HG02973 (cell line): ENCODE results near the gene ENDOD1.
"Not testable (repeated sequence)": the region's sequence is repeated elsewhere in the genome, so short reads cannot be mapped to it uniquely, and the experiment has no call there.

Experiments
- ATAC-seq: cut with Tn5 transposase; IDR thresholded peaks from one replicate; pipeline ENCODE4 v1.9.1; 2021; ENCODE audit warnings: moderate library complexity; ENCODE audit not compliant: unreplicated experiment

ENDOD1 gene

GRCh38 chr11:95089620-95090542, at the start of gene ENDOD1:
Gene ENDOD1 (plus strand): TSS chr11:95089846. CDS start chr11:95089928, 82 bp downstream.
- ATAC-seq: peak; percentile 90

- ATAC-seq: no peak
Measured at GRCh38 chr11:95042239-95042638, 47.4 kb upstream of the ENDOD1 start.

- no peak for ATAC-seq
Measured at GRCh38 chr11:95042906-95043305, 46.7 kb upstream of the ENDOD1 start.

- ATAC-seq: no peak
Measured at GRCh38 chr11:95044010-95044409, 45.6 kb upstream of the ENDOD1 start.

GRCh38 chr11:95045812-95046211, 43.8 kb upstream of the ENDOD1 start:
- no peak for ATAC-seq

GRCh38 chr11:95049122-95049521, 40.5 kb upstream of the ENDOD1 start, which contains the start of gene KDM4F:
Gene KDM4F (plus strand): TSS chr11:95049422.
- ATAC-seq: not testable (repeated sequence)

GRCh38 chr11:95050595-95051202, 38.9 kb upstream of the ENDOD1 start:
- ATAC-seq: no peak

GRCh38 chr11:95054356-95054755, 35.3 kb upstream of the ENDOD1 start:
- no peak for ATAC-seq

- peak; percentile 95 for ATAC-seq
Measured at GRCh38 chr11:95055283-95055897, 34.3 kb upstream of the ENDOD1 start.

- ATAC-seq: no peak
Measured at GRCh38 chr11:95057959-95058358, 31.7 kb upstream of the ENDOD1 start.

- no peak for ATAC-seq
Measured at GRCh38 chr11:95058621-95059020, 31.0 kb upstream of the ENDOD1 start.

- no peak for ATAC-seq
Measured at GRCh38 chr11:95059046-95059445, 30.6 kb upstream of the ENDOD1 start.

GRCh38 chr11:95065336-95065735, 24.3 kb upstream of the ENDOD1 start:
- ATAC-seq: no peak

- peak; percentile 24 for ATAC-seq
Measured at GRCh38 chr11:95066716-95067038, 23.0 kb upstream of the ENDOD1 start, which contains the start of gene SRSF8. Gene SRSF8 (plus strand): TSS chr11:95066919. CDS start chr11:95067227, 308 bp downstream.

- ATAC-seq: peak; percentile 60
Measured at GRCh38 chr11:95067039-95067840, 22.4 kb upstream of the ENDOD1 start.

- ATAC-seq: no peak
Measured at GRCh38 chr11:95067841-95068219, 21.8 kb upstream of the ENDOD1 start.

GRCh38 chr11:95068549-95068948, 21.1 kb upstream of the ENDOD1 start:
- peak; percentile 73 for ATAC-seq

GRCh38 chr11:95070471-95070870, 19.2 kb upstream of the ENDOD1 start:
- ATAC-seq: no peak

- ATAC-seq: no peak
Measured at GRCh38 chr11:95072948-95073347, 16.7 kb upstream of the ENDOD1 start.

GRCh38 chr11:95074792-95075563, 14.7 kb upstream of the ENDOD1 start:
- no peak for ATAC-seq
